ENCODE data around the gene EIF4A3. TPM values are rescaled to one million over a fixed set of nuclear protein-coding genes. Genes with fewer than 3 reads are reported as not detected.

The EIF4A3 gene
- total RNA-seq, 4 donors from 2014 or later = 35.8 to 54.0 (median 45.7) TPM

DNA sequence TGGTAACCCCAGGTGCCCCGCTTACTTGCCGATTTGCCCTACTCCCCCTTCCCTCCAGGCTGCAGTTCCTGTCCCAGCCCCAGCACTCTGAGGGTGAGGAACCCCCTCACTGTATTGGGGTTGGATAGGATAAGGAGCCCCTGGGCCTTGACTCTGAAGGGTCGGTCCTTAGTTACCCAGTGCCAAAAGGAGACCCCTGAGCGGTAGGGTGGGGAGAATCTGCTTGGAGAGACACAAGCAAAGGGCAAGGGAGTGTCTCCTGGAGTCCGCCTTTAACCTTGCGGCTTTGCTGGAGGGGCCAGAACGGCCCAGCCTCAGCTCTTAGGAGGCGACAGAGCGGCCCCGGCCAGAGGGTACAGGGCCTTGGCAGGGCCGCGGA is 35.9 kb upstream of the EIF4A3 start:
- TF ChIP-seq, protein P1, sequence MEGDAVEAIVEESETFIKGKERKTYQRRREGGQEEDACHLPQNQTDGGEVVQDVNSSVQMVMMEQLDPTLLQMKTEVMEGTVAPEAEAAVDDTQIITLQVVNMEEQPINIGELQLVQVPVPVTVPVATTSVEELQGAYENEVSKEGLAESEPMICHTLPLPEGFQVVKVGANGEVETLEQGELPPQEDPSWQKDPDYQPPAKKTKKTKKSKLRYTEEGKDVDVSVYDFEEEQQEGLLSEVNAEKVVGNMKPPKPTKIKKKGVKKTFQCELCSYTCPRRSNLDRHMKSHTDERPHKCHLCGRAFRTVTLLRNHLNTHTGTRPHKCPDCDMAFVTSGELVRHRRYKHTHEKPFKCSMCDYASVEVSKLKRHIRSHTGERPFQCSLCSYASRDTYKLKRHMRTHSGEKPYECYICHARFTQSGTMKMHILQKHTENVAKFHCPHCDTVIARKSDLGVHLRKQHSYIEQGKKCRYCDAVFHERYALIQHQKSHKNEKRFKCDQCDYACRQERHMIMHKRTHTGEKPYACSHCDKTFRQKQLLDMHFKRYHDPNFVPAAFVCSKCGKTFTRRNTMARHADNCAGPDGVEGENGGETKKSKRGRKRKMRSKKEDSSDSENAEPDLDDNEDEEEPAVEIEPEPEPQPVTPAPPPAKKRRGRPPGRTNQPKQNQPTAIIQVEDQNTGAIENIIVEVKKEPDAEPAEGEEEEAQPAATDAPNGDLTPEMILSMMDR (IDR thresholded peaks at IDR 0.05; ENCODE audit: low read depth) = no peak

DNA sequence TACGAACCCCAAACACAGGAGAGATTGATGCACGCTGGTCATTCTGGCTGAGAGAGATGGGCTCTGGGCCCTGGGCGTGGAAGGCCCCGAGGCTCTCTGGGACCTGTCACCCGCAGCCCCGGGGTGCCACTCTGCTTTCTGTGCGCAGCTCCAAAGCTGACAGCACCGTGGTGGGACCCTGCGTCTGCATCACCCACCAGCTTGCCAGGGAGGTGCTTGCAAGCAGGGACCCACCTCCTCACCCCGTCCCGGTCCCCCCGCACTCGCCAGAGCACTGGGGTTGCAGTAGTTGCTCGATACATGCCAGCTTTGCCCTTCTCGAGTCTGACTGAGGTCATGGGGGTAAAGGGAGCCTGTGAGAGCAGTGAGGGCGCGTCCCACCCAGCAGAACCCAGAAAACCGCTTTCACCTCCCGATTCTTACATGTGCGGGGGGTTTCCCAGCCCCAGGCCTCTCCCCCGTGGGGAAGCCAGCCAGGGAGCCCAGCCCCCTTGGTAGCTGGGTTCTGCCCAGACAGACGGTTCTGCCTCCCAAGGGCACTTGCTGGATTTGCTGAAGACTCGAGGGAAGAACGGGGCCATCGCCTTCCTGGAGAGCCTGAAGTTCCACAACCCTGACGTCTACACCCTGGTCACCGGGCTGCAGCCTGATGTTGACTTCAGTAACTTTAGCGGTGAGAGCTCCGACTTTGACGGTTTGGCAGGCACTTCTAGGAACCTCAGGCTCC is 35.4 kb upstream of the EIF4A3 start:
- TF ChIP-seq, protein P1 (IDR thresholded peaks at IDR 0.05; ENCODE audit: low read depth) = no peak

DNA sequence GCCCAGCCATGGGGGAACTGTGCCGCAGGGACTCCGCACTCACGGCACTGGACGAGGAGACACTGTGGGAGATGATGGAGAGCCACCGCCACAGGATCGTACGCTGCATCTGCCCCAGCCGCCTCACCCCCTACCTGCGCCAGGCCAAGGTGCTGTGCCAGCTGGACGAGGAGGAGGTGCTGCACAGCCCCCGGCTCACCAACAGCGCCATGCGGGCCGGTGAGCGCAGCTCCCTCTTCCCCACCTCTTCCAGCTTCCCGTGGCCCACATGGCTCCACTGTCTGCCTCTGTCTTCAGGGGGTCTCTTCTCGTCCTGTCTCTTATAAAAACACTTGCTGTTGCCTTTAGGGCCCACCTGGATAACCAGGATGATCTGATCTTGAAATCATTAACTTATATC is 34.5 kb upstream of the EIF4A3 start:
- TF ChIP-seq, protein P1 (IDR thresholded peaks at IDR 0.05; ENCODE audit: low read depth) = no peak

DNA sequence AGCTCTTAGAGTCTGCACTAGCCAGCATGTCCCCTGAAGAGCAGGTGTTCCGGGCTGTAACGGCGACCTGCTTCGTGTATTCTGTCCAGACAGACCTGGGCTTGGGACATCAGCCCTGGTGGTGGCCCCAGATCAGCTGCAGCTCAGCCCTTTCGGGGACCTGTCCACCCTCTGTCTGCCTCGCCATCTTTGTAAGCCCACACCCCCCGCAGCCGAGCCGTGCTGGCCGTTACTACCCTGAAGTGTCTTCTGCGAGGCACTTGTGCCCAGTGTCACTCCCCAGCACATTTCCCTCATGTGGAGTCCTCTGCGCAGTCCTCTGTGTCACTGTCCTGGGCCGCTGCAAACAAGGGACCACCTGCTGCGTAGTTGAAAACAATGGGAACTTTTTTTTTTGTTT is 33.3 kb upstream of the EIF4A3 start:
- TF ChIP-seq, protein P1 (IDR thresholded peaks at IDR 0.05; ENCODE audit: low read depth) = no peak

DNA sequence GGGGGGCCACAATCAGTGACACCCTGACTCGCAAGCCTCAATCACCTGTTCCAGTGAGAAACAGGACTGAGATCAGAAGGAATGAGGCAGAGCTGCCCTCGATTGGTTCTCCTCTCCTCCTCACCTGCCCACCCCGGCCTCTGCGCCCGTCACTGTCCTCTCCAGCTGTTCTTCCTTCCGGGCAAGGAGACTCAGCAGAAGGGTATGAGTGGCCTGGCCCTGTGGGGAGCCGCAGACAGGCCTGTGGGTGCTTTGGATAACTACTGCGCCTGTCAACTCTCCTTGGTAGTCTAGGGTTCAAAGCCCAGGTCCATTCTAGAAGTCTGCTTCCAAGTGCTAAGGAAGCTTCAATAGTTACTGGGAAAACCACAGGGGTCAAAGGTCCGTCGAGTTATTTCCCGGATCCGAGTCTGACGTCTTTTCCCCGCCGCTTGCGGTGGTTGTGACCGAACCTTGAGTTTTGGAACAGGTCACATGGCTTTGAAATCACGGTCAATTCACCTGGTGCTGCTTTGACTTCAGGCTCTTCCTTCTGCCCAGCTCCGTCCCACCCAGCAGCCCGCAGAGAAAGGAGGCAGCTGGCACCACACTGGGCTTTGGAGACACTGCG is 31.2 kb upstream of the EIF4A3 start:
- TF ChIP-seq, protein P1 (IDR thresholded peaks at IDR 0.05; ENCODE audit: low read depth) = no peak

DNA sequence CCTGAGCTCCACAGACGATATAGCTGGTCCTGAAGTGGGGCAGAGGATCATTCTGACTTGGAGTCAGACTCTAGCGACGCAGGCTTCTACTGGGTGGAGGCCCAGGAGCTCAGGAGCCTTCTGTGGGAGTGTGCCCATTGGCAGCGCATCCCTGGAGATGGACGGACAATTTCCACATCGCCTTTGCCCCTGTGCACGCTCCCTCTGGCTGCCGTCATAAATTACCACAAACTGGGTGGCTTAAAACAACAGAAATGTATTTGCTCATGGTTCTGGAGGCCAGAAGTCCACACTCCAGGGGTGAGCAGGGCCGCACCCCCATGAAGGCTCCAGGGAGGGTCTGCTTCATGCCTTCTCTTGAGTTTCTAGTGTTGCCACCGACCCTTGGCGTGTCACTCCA is 29.8 kb upstream of the EIF4A3 start:
- TF ChIP-seq, protein P1 (IDR thresholded peaks at IDR 0.05; ENCODE audit: low read depth) = no peak

DNA sequence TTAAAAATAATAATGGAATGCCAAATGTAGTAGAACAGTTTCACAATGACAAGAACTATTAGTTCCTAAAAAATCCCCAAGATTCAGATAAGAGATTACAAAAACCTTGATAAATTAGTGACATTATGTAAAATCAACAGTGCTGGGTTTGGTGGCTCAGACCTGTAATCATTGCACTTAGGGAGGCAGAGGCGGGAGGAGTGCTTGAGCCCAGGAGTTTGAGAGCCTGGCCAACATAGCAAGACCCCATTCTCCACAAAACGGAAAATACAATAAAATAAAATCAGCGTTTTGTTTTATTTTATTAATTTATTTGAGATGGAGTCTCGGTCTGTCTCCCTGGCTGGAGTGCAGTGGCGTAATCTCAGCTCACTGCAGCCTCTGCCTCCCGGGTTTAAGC is 27.0 kb upstream of the EIF4A3 start:
- TF ChIP-seq, protein P1 (IDR thresholded peaks at IDR 0.05; ENCODE audit: low read depth) = no peak

Data from subcutaneous adipose tissue (tissue), 4 donors.